GM19324 (cell line): Measurements from ENCODE around the gene FYB1.

Experiments used
- ATAC-seq: cut with Tn5 transposase; IDR thresholded peaks from one replicate; pipeline ENCODE4 v1.9.1; 2021; ENCODE audit warnings: mild to moderate bottlenecking, moderate library complexity; ENCODE audit not compliant: unreplicated experiment, low FRiP score

The FYB1 gene

GRCh38 chr5:39064450-39064849 is 154.9 kb downstream of the FYB1 start:
- no peak for ATAC-seq

- no peak for ATAC-seq
Observed at GRCh38 chr5:39063037-39063436, 156.3 kb downstream of the FYB1 start.

- ATAC-seq, result no peak
Observed at GRCh38 chr5:39062530-39062929, 156.8 kb downstream of the FYB1 start.

- no peak for ATAC-seq
Observed at GRCh38 chr5:39062104-39062503, 157.3 kb downstream of the FYB1 start.

- no peak for ATAC-seq
Observed at GRCh38 chr5:39059064-39059463, 160.3 kb downstream of the FYB1 start.

- peak; percentile 85 for ATAC-seq
Observed at GRCh38 chr5:39058178-39058921, 161.0 kb downstream of the FYB1 start.

- peak; percentile 32 for ATAC-seq
Observed at GRCh38 chr5:39057734-39058133, 161.6 kb downstream of the FYB1 start.

- ATAC-seq, result no peak
Observed at GRCh38 chr5:39055768-39056398, 163.5 kb downstream of the FYB1 start.
